HepG2 (cell line): ENCODE results near the gene HUNK.

Source experiments
- EP300 ChIP-seq, 3 experiments: sonication (generic) in 1 of 3; formaldehyde crosslinking in 1 of 3; IDR thresholded peaks; 2 replicates each; pipeline versions ENCODE4 v1.5.1 to v1.6.1; 2011 to 2020; ENCODE audit warnings: low read depth in 2 of 3, low read length in 2 of 3, borderline replicate concordance in 1 of 3, improper control_type of control experiment in 1 of 3, mild to moderate bottlenecking in 1 of 3, missing genetic modification reagents in 1 of 3, moderate library complexity in 1 of 3
- SPEN ChIP-seq: sonication (generic); formaldehyde crosslinking; IDR thresholded peaks from 2 replicates; pipeline ENCODE4 v1.5.1; 2020; ENCODE audit warnings: low read depth, mild to moderate bottlenecking, missing genetic modification reagents
- ZNF510 ChIP-seq: sonication (generic); formaldehyde crosslinking; IDR thresholded peaks from 2 replicates; pipeline ENCODE4 v1.4.0; 2020; ENCODE audit warnings: low read depth, mild to moderate bottlenecking, missing genetic modification reagents
- TF ChIP-seq, protein P1 (sequence below): sonication (generic); formaldehyde crosslinking; IDR thresholded peaks from 2 replicates; pipeline ENCODE4 v1.4.0; 2020; ENCODE audit warnings: missing genetic modification reagents
- TF ChIP-seq, protein P2 (sequence below): sonication (generic); formaldehyde crosslinking; IDR thresholded peaks from 2 replicates; pipeline ENCODE4; 2020; ENCODE audit warnings: missing genetic modification reagents, mild to moderate bottlenecking, borderline replicate concordance

DNA sequence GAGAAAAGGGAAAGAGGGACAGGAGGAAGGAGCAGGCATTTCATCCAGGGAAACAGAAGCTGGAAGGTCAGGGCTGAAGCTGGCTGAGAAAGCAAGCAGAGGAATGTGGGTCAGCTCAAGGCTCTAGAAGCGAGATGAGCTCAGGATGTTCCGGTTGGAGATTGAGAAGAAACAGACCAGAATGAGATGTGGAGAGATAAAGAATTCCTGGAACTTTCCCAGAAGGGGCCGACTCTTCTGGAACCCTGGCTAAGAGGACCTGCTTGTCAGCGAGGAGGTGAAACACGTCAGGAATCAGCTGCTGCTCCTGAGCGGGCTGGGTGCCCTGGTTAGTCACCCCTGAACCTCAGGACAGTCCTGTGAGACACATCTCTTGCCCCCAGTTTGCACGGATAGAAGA lies 75.9 kb downstream of the HUNK start:
- TF ChIP-seq, protein P1, sequence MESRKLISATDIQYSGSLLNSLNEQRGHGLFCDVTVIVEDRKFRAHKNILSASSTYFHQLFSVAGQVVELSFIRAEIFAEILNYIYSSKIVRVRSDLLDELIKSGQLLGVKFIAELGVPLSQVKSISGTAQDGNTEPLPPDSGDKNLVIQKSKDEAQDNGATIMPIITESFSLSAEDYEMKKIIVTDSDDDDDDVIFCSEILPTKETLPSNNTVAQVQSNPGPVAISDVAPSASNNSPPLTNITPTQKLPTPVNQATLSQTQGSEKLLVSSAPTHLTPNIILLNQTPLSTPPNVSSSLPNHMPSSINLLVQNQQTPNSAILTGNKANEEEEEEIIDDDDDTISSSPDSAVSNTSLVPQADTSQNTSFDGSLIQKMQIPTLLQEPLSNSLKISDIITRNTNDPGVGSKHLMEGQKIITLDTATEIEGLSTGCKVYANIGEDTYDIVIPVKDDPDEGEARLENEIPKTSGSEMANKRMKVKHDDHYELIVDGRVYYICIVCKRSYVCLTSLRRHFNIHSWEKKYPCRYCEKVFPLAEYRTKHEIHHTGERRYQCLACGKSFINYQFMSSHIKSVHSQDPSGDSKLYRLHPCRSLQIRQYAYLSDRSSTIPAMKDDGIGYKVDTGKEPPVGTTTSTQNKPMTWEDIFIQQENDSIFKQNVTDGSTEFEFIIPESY, result no peak
- TF ChIP-seq SPEN (CRISPR knock-in tag), result no peak
- TF ChIP-seq EP300 (IDR thresholded peaks at IDR 0.05; ENCODE audit: low read depth in 2 of 2, low read length in 2 of 2), result no peak
- TF ChIP-seq EP300 (CRISPR knock-in tag; IDR thresholded peaks at IDR 0.05; ENCODE audit: borderline replicate concordance), result no peak
- TF ChIP-seq, protein P2, sequence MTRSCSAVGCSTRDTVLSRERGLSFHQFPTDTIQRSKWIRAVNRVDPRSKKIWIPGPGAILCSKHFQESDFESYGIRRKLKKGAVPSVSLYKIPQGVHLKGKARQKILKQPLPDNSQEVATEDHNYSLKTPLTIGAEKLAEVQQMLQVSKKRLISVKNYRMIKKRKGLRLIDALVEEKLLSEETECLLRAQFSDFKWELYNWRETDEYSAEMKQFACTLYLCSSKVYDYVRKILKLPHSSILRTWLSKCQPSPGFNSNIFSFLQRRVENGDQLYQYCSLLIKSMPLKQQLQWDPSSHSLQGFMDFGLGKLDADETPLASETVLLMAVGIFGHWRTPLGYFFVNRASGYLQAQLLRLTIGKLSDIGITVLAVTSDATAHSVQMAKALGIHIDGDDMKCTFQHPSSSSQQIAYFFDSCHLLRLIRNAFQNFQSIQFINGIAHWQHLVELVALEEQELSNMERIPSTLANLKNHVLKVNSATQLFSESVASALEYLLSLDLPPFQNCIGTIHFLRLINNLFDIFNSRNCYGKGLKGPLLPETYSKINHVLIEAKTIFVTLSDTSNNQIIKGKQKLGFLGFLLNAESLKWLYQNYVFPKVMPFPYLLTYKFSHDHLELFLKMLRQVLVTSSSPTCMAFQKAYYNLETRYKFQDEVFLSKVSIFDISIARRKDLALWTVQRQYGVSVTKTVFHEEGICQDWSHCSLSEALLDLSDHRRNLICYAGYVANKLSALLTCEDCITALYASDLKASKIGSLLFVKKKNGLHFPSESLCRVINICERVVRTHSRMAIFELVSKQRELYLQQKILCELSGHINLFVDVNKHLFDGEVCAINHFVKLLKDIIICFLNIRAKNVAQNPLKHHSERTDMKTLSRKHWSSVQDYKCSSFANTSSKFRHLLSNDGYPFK (CRISPR knock-in tag), result no peak
- no peak for TF ChIP-seq ZNF510 (CRISPR knock-in tag)
